22Rv1 (cell line): ENCODE results near the gene TUBGCP2.

Source experiments
- ZFX ChIP-seq: fragments of 450-650 bp; IDR thresholded peaks from 2 replicates; pipeline ENCODE4 v1.6.1; 2017; ENCODE audit warnings: antibody characterized with exemption, borderline replicate concordance
- TF ChIP-seq, protein P1 (sequence below): fragments of 450-650 bp; IDR thresholded peaks from 2 replicates; pipeline ENCODE4 v1.5.1; 2017; ENCODE audit warnings: mild to moderate bottlenecking

DNA sequence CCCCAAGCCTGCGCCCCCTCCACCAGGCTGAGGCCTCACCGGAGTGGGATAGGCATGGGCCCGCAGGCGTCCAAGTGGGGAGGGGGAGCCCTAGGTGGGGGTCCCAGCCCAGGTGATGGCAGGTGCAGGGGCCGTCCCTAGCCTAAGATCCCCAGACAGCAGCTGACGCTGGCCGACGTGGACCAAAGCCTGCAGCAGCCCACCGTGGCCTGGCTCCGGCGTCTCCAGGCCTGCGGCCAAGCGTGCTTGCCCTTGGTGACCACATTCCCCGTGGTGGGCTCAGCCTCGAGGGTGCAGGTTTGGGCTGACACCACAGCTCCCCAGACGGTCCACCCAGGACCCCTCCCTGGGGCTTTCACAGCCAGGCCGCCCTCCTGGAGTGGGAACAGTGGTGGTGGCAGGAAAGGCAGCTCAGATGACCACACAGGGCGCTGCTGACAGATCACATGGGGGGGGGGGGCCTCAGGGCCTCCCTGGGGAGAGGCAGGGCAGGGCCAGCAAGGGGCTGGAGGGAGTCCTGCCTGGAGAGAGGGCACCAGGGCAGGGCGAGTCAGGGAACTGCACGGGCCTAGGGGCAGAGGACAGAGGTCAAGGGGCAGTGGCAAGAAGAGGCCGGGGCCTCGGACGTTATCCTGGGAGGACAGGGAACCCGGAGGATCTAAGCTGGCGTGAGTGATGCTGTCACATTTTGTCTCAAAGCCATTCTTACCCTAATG, 31.2 kb downstream of the TUBGCP2 start:
- TF ChIP-seq, protein P1, sequence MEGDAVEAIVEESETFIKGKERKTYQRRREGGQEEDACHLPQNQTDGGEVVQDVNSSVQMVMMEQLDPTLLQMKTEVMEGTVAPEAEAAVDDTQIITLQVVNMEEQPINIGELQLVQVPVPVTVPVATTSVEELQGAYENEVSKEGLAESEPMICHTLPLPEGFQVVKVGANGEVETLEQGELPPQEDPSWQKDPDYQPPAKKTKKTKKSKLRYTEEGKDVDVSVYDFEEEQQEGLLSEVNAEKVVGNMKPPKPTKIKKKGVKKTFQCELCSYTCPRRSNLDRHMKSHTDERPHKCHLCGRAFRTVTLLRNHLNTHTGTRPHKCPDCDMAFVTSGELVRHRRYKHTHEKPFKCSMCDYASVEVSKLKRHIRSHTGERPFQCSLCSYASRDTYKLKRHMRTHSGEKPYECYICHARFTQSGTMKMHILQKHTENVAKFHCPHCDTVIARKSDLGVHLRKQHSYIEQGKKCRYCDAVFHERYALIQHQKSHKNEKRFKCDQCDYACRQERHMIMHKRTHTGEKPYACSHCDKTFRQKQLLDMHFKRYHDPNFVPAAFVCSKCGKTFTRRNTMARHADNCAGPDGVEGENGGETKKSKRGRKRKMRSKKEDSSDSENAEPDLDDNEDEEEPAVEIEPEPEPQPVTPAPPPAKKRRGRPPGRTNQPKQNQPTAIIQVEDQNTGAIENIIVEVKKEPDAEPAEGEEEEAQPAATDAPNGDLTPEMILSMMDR, result no peak
- TF ChIP-seq ZFX, result no peak
